ENCODE data around the gene C20orf204.
A peak's percentile ranks its signal among the peaks of the same experiment; 100 is the strongest.

Gene C20orf204

DNA sequence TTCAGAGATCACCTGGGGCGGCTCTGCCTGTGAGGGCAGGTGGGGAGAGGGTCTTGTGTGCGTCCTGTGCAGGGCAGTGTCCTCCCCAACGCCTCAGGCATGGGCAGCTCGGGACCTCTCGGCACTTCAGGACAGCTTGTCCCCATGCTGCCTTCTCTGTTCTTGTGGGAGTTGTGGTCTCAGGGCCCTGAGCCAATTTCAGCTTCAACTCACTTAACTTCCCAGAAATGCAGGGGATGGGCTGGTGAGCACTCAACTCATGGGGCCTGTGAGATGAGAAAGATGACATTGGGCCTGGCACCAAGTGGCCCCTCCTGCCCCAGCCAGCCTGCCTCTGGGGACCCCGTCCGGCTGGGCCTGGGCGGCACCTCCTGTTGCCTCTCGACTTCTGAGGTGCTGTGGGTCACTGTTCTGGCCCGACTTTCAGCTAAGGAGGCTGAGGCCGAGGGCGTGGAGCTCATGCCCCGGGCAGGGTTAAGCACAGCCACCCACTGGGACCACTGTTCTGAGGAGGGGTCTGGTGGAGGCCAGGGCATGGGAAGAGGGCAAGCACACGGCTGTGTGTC lies 36.6 kb downstream of the C20orf204 start:
- no peak for DNase-seq (ENCODE audit: low spot score)

DNA sequence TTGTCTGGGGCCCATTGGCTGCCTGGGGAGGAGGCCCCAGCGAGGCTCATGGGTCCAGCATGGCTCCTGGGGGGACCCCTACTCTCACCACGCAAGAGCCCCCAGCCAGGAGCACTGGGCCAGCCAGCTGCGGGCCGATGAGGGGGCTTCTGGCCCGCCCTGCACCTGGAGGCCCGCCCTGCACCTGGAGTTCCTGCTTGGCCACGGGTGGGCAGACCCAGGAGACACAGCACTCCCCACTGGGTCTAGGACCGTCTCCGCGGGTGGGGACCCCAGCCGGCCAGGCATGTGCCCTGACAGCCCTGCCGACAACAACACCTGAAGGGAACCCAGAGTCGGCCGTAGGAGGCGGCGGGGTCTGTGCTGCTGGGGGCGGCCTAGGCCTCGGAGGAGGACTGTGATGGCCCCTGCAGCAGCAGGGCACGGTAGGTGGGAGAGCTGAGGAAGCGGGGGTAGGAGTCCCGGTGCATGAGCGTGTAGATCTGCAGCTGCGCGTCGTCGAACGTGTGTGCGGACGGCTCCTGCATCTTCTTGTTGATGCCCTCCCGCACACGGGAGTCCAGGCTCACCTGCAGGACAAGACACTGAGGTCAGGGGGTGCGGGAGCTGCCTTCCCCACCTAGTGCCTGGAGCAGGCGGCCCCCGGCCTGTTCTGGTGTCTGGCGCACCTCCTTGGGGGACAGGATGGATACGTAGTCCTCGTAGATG lies 37.6 kb downstream of the C20orf204 start:
- DNase-seq (ENCODE audit: low spot score), result no peak

GRCh38 chr20:64074184-64074789 lies 38.3 kb downstream of the C20orf204 start:
- DNase-seq (ENCODE audit: low spot score), result no peak

DNA sequence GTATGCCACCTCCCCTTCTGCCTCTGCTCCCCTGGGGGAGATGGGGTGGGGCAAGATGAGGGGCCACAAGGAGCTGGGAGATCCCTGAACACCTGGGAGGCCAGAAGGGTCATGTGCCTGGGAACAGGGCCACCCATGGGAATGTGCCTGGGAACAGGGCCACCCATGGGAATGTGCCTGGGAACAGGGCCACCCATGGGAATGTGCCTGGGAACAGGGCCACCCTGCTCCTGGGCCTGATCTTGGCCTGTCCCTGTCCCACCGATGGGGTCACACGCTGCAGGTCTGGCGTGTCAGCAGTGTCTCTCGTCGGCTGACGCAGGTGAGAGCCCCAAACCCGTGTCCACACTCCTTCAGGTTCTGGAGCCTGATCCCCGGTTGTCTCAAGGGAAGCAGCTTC lies 39.0 kb downstream of the C20orf204 start:
- no peak for DNase-seq (ENCODE audit: low spot score)

GRCh38 chr20:64075556-64075955 lies 39.6 kb downstream of the C20orf204 start:
- DNase-seq (ENCODE audit: low spot score), result no peak

DNA sequence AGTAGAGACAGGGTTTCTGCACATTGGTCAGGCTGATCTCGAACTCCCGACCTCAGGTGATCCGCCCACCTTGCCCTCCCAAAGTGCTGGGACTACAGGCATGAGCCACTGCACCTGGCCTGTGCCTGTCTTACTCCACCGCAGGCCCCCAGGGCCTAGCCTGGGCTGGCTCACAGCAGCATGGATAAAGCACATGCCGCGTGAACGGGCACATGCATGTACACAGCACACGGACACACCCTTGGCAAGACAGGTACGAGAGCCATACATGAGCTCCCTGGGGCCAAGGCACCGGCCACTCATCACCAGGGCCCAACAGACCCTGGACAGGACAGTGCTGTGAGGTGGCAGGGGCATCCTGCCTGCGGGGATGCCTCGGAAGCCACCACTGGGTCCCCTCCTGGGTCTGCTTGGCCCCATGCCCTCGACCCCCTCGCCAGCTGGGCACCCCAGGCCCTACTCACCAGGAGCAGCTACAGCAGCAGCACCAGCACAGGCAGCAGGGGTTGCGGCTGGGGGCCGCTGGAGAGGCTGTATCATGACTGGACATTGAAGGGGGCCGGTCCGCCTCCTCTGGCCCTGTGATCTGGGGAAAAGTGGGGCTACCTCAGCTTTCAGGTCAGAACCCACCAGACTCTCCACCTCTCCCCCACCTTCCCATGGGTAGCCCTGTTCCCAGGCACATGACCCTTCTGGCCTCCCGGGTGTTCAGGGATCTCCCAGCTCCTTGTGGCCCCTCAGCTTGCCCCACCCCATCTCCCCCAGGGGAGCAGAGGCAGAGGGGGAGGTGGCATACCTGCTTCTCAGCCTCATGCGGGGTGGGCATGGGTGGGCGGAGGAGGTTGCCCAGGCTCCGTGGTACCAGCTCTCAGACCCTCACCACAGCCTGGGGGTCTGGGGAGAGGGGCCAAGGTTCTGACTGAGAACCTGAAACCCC lies 40.3 kb downstream of the C20orf204 start:
- DNase-seq (ENCODE audit: low spot score), result no peak

- DNase-seq (ENCODE audit: low spot score), result no peak
Observed at GRCh38 chr20:64077094-64077493, 41.1 kb downstream of the C20orf204 start.

GRCh38 chr20:64077541-64077875 lies 41.5 kb downstream of the C20orf204 start:
- no peak for DNase-seq (ENCODE audit: low spot score)

DNA sequence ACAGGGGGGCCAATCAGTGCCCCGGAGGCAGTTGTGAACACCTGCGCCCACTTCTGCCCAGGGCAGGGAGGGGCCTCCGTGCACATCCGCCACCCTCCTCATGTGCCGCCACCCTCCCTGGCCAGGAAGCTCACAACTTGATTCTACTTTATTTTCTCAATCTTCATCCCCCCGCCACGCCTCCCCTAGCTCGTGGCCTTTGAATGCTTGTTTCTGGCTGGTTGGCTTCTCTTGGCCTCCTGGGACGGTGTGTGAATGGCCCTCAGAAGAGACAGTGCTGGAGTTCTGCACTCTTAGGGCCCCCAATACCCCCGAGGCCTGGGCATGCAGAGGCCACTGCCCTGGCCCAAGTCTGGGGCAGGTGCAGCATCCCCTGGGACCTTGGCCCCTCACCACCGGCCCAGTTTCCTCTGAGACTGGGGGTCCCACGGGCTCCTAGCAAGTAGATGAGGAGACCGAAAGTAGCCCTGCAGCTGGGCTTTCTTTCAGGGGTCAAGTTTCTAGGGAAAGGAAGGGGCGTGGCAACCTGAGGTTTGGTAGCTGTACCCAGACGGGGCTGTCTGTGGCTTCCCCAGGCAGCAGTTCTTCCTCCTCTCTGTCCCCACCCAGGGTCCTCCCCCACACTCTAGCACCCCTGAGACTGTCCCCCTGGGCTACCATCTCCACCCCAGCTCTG lies 42.0 kb downstream of the C20orf204 start:
- DNase-seq (ENCODE audit: low spot score), result no peak

DNA sequence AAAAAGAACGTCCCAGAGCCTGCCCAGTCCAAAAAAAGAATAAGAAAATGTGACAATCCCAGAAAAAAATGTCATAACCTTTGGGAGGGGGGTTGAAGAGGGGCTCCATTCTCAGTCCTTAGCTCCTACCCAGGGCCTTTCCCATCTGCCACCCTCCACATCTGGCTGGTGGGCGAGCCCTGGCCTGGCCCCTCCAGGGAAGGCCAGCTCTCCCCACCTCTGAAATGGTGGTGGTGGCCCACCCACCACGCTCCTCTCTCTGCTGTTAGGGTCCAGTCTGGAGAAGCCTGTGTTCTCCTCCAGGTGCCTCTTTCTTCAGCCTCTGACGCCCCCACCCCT lies 42.9 kb downstream of the C20orf204 start:
- no peak for DNase-seq (ENCODE audit: low spot score)

DNA sequence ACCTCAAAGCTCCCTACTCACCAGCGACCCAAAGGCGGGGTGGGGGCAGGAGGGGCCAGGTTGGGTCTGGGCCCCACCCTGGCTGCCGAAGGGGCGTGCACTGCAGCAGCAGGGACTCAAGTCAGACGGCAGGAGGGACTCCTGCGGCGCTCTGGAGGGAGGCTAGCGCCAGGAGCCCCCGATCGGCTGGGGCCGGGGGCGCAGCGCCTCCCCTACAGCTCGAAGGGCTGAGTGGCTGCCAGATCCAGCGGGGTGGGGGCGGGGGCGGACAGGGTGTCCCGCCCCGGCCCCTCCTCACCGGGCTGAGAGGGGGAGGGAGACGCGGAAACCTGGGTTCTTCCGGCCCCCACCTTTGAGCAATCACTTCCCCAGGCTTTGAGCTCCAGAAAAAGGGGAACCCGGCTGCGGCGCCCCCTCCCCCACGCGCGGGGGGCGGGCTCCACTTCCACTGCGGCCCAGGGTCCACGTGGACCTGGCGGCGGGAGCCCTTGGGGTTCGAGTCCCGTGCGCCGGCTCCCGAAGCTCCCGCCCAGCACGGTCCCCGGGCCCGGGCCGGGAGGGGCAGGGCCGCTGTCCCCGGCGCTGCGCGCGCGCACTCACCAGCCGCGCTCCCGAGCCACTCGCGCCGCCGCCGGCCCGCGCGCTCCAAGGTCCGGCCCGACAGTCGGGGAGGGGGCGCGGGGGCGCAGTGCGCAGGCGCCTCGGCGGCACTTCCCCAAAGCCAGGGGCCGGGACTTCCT lies 43.5 kb downstream of the C20orf204 start, which contains the start of gene RGS19:
TSS of gene RGS19 (minus strand) at position 246 of the 740 bp plus-strand sequence. CDS start 2,632 bp downstream, outside the sequence.
- DNase-seq (ENCODE audit: low spot score), result peak; percentile 50

- DNase-seq (ENCODE audit: low spot score), result no peak
Observed at GRCh38 chr20:64080013-64080812, 44.2 kb downstream of the C20orf204 start, which contains the start of gene OPRL1. TSS of gene OPRL1 (plus strand) at chr20:64080082. CDS start at chr20:64092721, 12,639 bp downstream.

GRCh38 chr20:64080813-64081623 lies 45.0 kb downstream of the C20orf204 start:
- DNase-seq (ENCODE audit: low spot score), result no peak

- DNase-seq (ENCODE audit: low spot score), result no peak
Observed at GRCh38 chr20:64081624-64081964, 45.6 kb downstream of the C20orf204 start.

- DNase-seq (ENCODE audit: low spot score), result no peak
Observed at GRCh38 chr20:64082126-64082731, 46.2 kb downstream of the C20orf204 start.

- no peak for DNase-seq (ENCODE audit: low spot score)
Observed at GRCh38 chr20:64082820-64083377, 46.9 kb downstream of the C20orf204 start.

- DNase-seq (ENCODE audit: low spot score), result peak; percentile 53
Observed at GRCh38 chr20:64083378-64083803, 47.4 kb downstream of the C20orf204 start.

DNA sequence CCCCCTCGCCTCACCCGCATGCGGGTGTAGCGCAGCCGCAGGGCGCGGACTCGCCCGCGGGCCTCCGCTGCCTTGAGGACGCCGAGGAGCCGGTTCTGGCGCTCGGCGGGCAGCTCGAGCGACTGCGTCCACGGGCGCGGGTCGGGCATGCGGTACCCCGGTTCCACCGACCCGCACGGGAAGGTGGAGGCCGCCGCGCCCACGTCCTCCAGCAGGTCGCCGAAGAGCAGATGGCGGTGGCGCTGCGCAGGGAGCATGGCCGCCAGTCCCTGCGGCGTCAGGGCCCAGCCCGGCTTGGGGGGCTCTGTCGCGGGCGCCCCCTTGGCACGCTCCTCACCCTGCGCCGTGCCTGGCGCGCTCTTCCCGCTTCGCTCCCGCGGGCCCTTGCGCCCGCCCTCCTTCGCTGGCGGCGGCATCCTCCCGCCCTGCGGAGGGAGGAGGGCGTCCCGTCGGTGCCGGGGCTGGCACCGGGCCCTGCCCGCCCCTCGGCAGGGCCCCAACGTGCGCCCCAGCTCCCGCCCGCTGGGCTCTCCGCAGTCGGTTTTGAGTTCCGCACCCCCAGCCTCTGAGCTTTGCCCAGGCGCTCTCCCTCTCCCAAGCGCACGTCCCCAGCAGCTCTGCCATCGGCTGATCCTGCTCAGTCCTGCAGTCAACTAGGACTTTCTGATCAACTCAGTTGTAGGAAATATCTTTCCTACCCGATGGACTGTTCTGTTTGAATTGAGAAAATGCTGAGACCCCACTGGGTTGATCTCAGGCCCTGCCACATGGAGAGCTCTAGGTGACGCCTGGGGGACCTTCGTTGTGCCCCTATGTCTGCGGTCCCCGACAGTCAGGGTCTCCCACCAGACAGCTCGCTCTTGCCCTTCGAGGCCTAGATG lies 48.1 kb downstream of the C20orf204 start, which contains the start of gene LKAAEAR1:
TSS of gene LKAAEAR1 (minus strand) at position 595 of the 881 bp plus-strand sequence. CDS start at position 416, 179 bp downstream.
- no peak for DNase-seq (ENCODE audit: low spot score)

All from kidney capillary endothelial cell (primary cell).